K562 (cell line): Measurements from ENCODE around the gene MEF2B. TPM values are rescaled to one million over a fixed set of nuclear protein-coding genes. Genes with fewer than 3 reads are reported as not detected.

ENCODE experiments used
- ADNP ChIP-seq: fragments of 200-800 bp; sonication (Bioruptor generic); IDR thresholded peaks from 2 replicates; pipeline ENCODE4 v1.6.1; 2016; ENCODE audit warnings: missing genetic modification characterization, missing compliant biosample characterization
- CCAR2 ChIP-seq: fragments of 200-400 bp; formaldehyde crosslinking; IDR thresholded peaks from 2 replicates; pipeline ENCODE4 v1.6.1; 2017; ENCODE audit warnings: mild to moderate bottlenecking, low read depth, low read length
- CEBPZ ChIP-seq: fragments of 150-350 bp; IDR thresholded peaks from 2 replicates; pipeline ENCODE4 v1.6.1; 2014; ENCODE audit warnings: low read depth, mild to moderate bottlenecking, low read length, borderline replicate concordance
- EHMT2 ChIP-seq: fragments of 450-650 bp; IDR thresholded peaks from 2 replicates; pipeline ENCODE4 v1.6.1; 2018; ENCODE audit warnings: antibody characterized with exemption
- HDAC3 ChIP-seq: fragments of 450-650 bp; IDR thresholded peaks from 2 replicates; pipeline ENCODE4 v1.6.1; 2018; ENCODE audit warnings: borderline replicate concordance, mild to moderate bottlenecking, moderate library complexity; ENCODE audit not compliant: partially characterized antibody
- KDM2B ChIP-seq: fragments of 250-450 bp; sonication (Bioruptor Pico); IDR thresholded peaks from 2 replicates; pipeline ENCODE4 v1.8.0; 2021; ENCODE audit warnings: mild to moderate bottlenecking, moderate library complexity
- MED1 ChIP-seq: sonication (generic); formaldehyde crosslinking; IDR thresholded peaks from 2 replicates; pipeline ENCODE4 v1.8.1; 2023; ENCODE audit warnings: missing genetic modification reagents, borderline replicate concordance
- PHB ChIP-seq: fragments of 250-450 bp; sonication (Bioruptor Pico); IDR thresholded peaks from 2 replicates; pipeline ENCODE4 v1.5.0; 2021
- PPARD ChIP-seq: fragments of 250-450 bp; sonication (Bioruptor Pico); IDR thresholded peaks from 2 replicates; pipeline ENCODE4 v1.8.0; 2022; ENCODE audit warnings: inconsistent platforms, mild to moderate bottlenecking, moderate library complexity
- PTRF ChIP-seq: fragments of 450-650 bp; IDR thresholded peaks from 2 replicates; pipeline ENCODE4 v1.6.1; 2016; ENCODE audit warnings: mild to moderate bottlenecking, missing genetic modification characterization, missing compliant biosample characterization
- REST ChIP-seq, 2 experiments: fragments of 450-650 bp; formaldehyde crosslinking in 1 of 2; IDR thresholded peaks; 2 replicates each; pipeline versions ENCODE4 v1.4.0 to v1.6.1; 2014 to 2020; ENCODE audit warnings: mild to moderate bottlenecking in 2 of 2, borderline replicate concordance in 1 of 2, low read depth in 1 of 2
- SAP30 ChIP-seq: fragments of 200-600 bp; sonication (generic); IDR thresholded peaks from 2 replicates; pipeline ENCODE4 v1.6.1; 2012; ENCODE audit warnings: borderline replicate concordance, low read depth, mild to moderate bottlenecking, moderate library complexity, low read length, control low read depth, inconsistent platforms; ENCODE audit not compliant: insufficient read depth, poor library complexity, severe bottlenecking
- SMAD4 ChIP-seq: fragments of 250-450 bp; sonication (Bioruptor Pico); conservative IDR thresholded peaks from 2 replicates; pipeline ENCODE4 v1.8.0; 2021; ENCODE audit warnings: inconsistent platforms, mild to moderate bottlenecking, moderate library complexity
- TGIF2 ChIP-seq: sonication (generic); formaldehyde crosslinking; IDR thresholded peaks from 2 replicates; pipeline ENCODE4 v1.8.1; 2022; ENCODE audit warnings: mild to moderate bottlenecking, missing genetic modification reagents, moderate library complexity
- U2AF2 ChIP-seq: fragments of 200-400 bp; formaldehyde crosslinking; optimal IDR thresholded peaks from 2 replicates; pipeline ENCODE3; 2017; ENCODE audit warnings: low read depth, mild to moderate bottlenecking, low read length
- ZNF445 ChIP-seq: fragments of 250-450 bp; sonication (Bioruptor Pico); IDR thresholded peaks from 2 replicates; pipeline ENCODE4 v1.4.0; 2020; ENCODE audit warnings: low read depth, mild to moderate bottlenecking, moderate library complexity
- polyA plus RNA-seq, 8 experiments: library from polyadenylated mRNA; depleted of rRNA in 4 of 8; stranded (reverse) in 5 of 8; unstranded in 3 of 8; fragments of >200 nt; fragmentation: Nextera tagmentation in 2 of 8; fragmentation: Illumina TruSeq in 1 of 8; extraction: Ambion mirVana in 2 of 8; extraction: Trizol in 1 of 8; gene quantifications; 2 replicates each; pipeline versions ENCODE4 v1.2.1 to v1.2.3, GENCODE V29; 2011 to 2014; ENCODE audit warnings: inconsistent platforms in 1 of 8, missing spikeins in 1 of 8
- total RNA-seq, 7 experiments: library from RNA; depleted of rRNA in 6 of 7; stranded (reverse); fragments of >200 nt in 6 of 7; fragmentation: Illumina TruSeq in 2 of 7; extraction: Trizol in 2 of 7; gene quantifications; 2 replicates each; pipeline versions ENCODE4 v1.2.1 to v1.2.3, GENCODE V29; 2011 to 2021; ENCODE audit warnings: low replicate concordance in 1 of 7

Gene MEF2B
- total and polyA plus RNA-seq, 9 of the 15 experiments (the other 6 are each of a cell fraction or from before 2014, with no cell fraction given), result 0.14 to 1.9 (median 0.71) TPM; not detected in 3

- TF ChIP-seq PHB (CRISPR knock-in tag), result no peak
- no peak for TF ChIP-seq PTRF
- peak; percentile 84 for TF ChIP-seq REST (IDR thresholded peaks at IDR 0.05; ENCODE audit: borderline replicate concordance)
- no peak for TF ChIP-seq REST (CRISPR knock-in tag; IDR thresholded peaks at IDR 0.05; ENCODE audit: low read depth)
- no peak for TF ChIP-seq ADNP (tag)
- TF ChIP-seq PPARD (CRISPR knock-in tag), result no peak
- TF ChIP-seq ZNF445 (CRISPR knock-in tag), result no peak
- TF ChIP-seq SMAD4, result no peak
- no peak for TF ChIP-seq HDAC3
- TF ChIP-seq CEBPZ, result no peak
- peak; percentile 76; the same call in 1 of the 2 replicates for TF ChIP-seq EHMT2
- TF ChIP-seq TGIF2 (CRISPR knock-in tag), result no peak
- TF ChIP-seq KDM2B (CRISPR knock-in tag), result no peak
- no peak for TF ChIP-seq MED1 (CRISPR knock-in tag)
- no peak for TF ChIP-seq U2AF2
- TF ChIP-seq SAP30, result no peak
- no peak for TF ChIP-seq CCAR2
These were observed 47.0 kb upstream of the MEF2B start (continued) for GRCh38 chr19:19217099-19217498.
